HCT116 (cell line): Measurements from ENCODE around the gene LGR6. TPM values are rescaled to one million over a fixed set of nuclear protein-coding genes. Genes with fewer than 3 reads are reported as not detected.

Experiments used
- ATAC-seq: fragments of 200-7000 bp; cut with Tn5 transposase; 2 replicates; pipeline ENCODE4 v1.9.1; 2020; ENCODE audit warnings: mild to moderate bottlenecking, moderate library complexity
- BruUV-seq: library from RNA; stranded (reverse); fragments of 400-500 nt; replicated peaks from 2 replicates; lab custom pipeline; 2021; lab: Mats Ljungman, UMichigan
- CTCF ChIA-PET: fragments of 300-600 bp; sonication (Branson Sonifier 250); formaldehyde crosslinking; loops from one replicate; lab custom pipeline; 2021; ENCODE audit warnings: antibody characterized with exemption; lab: Charles Lee
- POLR2A ChIA-PET: fragments of 300-600, 350-600 bp; sonication (Branson Sonifier 250); formaldehyde crosslinking; loops from one replicate; lab custom pipeline; 2021; ENCODE audit warnings: antibody characterized with exemption; lab: Charles Lee
- RAD21 ChIA-PET, 2 experiments: fragments of 300-600 bp; sonication (Branson Sonifier 250); formaldehyde crosslinking; loops; one replicate each; lab custom pipeline; 2023; ENCODE audit warnings: low total read pairs in 2 of 2; ENCODE audit not compliant: uncharacterized antibody in 2 of 2, unreplicated experiment in 2 of 2, low non-redundant PET in 1 of 2; lab: Charles Lee
- DNase-seq: peaks from one replicate; pipeline ENCODE4 v3.0.0-alpha.2; 2010; ENCODE audit warnings: low read depth, low spot score
- H2AFZ ChIP-seq: fragments of 200-600 bp; shearing (Covaris generic), sonication (generic); 2 replicates; pipeline ENCODE4 v1.6.1; 2017; ENCODE audit warnings: low read depth, mixed run types, mixed read lengths, antibody characterized with exemption, low read length; ENCODE audit not compliant: poor library complexity, severe bottlenecking
- H3K27ac ChIP-seq: 2 replicates; pipeline ENCODE4 v1.5.1; 2012; ENCODE audit warnings: low read depth, low read length
- H3K27me3 ChIP-seq: fragments of 200-600 bp; sonication (generic); 2 replicates; pipeline ENCODE4 v1.6.1; 2016; ENCODE audit warnings: mixed run types, low read length, mixed read lengths; ENCODE audit not compliant: insufficient read depth
- H3K36me3 ChIP-seq, 2 experiments: fragments of 200-500 bp in 1 of 2; fragments of 200-600 bp in 1 of 2; sonication (Bioruptor generic) in 1 of 2; sonication (generic) in 1 of 2; 2 replicates each; pipeline versions ENCODE4 v1.5.1 to v1.6.1; 2014 to 2016; ENCODE audit warnings: low read length in 2 of 2, inconsistent platforms in 1 of 2, mixed read lengths in 1 of 2, mixed run types in 1 of 2; ENCODE audit not compliant: insufficient read depth in 2 of 2, control insufficient read depth in 1 of 2
- H3K4me1 ChIP-seq, 2 experiments: fragments of 200-600 bp in 1 of 2; sonication (generic) in 1 of 2; 2 replicates each; pipeline versions ENCODE4 v1.5.1 to v1.6.1; 2012 to 2017; ENCODE audit warnings: low read length in 2 of 2, inconsistent platforms in 1 of 2, mild to moderate bottlenecking in 1 of 2, mixed read lengths in 1 of 2, mixed run types in 1 of 2, moderate library complexity in 1 of 2; ENCODE audit not compliant: insufficient read depth in 2 of 2, control insufficient read depth in 1 of 2
- H3K4me2 ChIP-seq: fragments of 200-600 bp; sonication (generic); 2 replicates; pipeline ENCODE4 v1.6.1; 2017; ENCODE audit warnings: mixed run types, low read length, mixed read lengths
- H3K4me3 ChIP-seq, 2 experiments: fragments of 200-600 bp in 1 of 2; sonication (generic) in 1 of 2; replicated peaks in 1 of 2; 2 replicates each; pipeline ENCODE4 v1.5.1; 2011 to 2016; ENCODE audit warnings: low read length in 2 of 2, control low read depth in 1 of 2, low read depth in 1 of 2, mild to moderate bottlenecking in 1 of 2, mixed read lengths in 1 of 2, mixed run types in 1 of 2
- H3K79me2 ChIP-seq: fragments of 200-600 bp; sonication (generic); 2 replicates; pipeline ENCODE4 v1.6.1; 2017; ENCODE audit warnings: mild to moderate bottlenecking, mixed run types, low read length, moderate library complexity, mixed read lengths; ENCODE audit not compliant: insufficient read depth
- H3K9ac ChIP-seq: fragments of 200-600 bp; sonication (generic); 2 replicates; pipeline ENCODE4 v1.6.1; 2016; ENCODE audit warnings: low read length, mixed read lengths
- H3K9me2 ChIP-seq: fragments of 200-600 bp; sonication (generic), shearing (Covaris generic); 2 replicates; pipeline ENCODE4 v1.6.1; 2017; ENCODE audit warnings: mixed run types, mild to moderate bottlenecking, moderate library complexity; ENCODE audit not compliant: insufficient read depth
- H3K9me3 ChIP-seq, 2 experiments: fragments of 200-500 bp in 1 of 2; fragments of 200-600 bp in 1 of 2; sonication (Bioruptor generic) in 1 of 2; sonication (generic) in 1 of 2; 2 replicates each; pipeline ENCODE4 v1.6.1; 2014 to 2017; ENCODE audit warnings: low read length in 2 of 2, mixed read lengths in 2 of 2, inconsistent platforms in 1 of 2, low read depth in 1 of 2, mild to moderate bottlenecking in 1 of 2, mixed run types in 1 of 2, moderate library complexity in 1 of 2; ENCODE audit not compliant: control insufficient read depth in 1 of 2, insufficient read depth in 1 of 2
- H4K20me1 ChIP-seq: fragments of 200-600 bp; sonication (generic), shearing (Covaris generic); 2 replicates; pipeline ENCODE4 v1.6.1; 2017; ENCODE audit warnings: mixed run types, mild to moderate bottlenecking, moderate library complexity; ENCODE audit not compliant: insufficient read depth
- CTCF ChIP-seq, 3 experiments: fragments of 200-600 bp in 1 of 3; sonication (generic) in 1 of 3; IDR thresholded peaks in 2 of 3; conservative IDR thresholded peaks in 1 of 3; 2 replicates each; pipeline ENCODE4 v1.5.1; 2012 to 2017; ENCODE audit warnings: low read depth in 2 of 3, low read length in 2 of 3, antibody characterized with exemption in 1 of 3, borderline replicate concordance in 1 of 3, control low read depth in 1 of 3, mild to moderate bottlenecking in 1 of 3, mixed read lengths in 1 of 3, mixed run types in 1 of 3, moderate library complexity in 1 of 3; ENCODE audit not compliant: insufficient read depth in 1 of 3
- EZH2 ChIP-seq: fragments of 200-600 bp; sonication (generic); IDR thresholded peaks from 2 replicates; pipeline ENCODE4 v1.6.1; 2017; ENCODE audit warnings: antibody characterized with exemption, mixed run types
- FOSL1 ChIP-seq: IDR thresholded peaks from 2 replicates; pipeline ENCODE4 v1.6.1; 2012; ENCODE audit warnings: low read depth
- SIN3A ChIP-seq: IDR thresholded peaks from 2 replicates; pipeline ENCODE4 v1.6.1; 2012; ENCODE audit warnings: low read depth
- SRF ChIP-seq: IDR thresholded peaks from 2 replicates; pipeline ENCODE4 v1.6.1; 2012; ENCODE audit warnings: low read depth
- YY1 ChIP-seq: IDR thresholded peaks from 2 replicates; pipeline ENCODE4 v1.6.1; 2011; ENCODE audit warnings: low read length, low read depth, moderate library complexity, mild to moderate bottlenecking; ENCODE audit not compliant: insufficient replicate concordance; ENCODE audit errors: extremely low read depth
- intact Hi-C: fragments of 100-400 bp; cut with micrococcal nuclease; formaldehyde crosslinking; loops from 2 replicates; pipeline ENCODE4 v1.10.0; 2022
- total RNA-seq: library from RNA; stranded (reverse); gene quantifications from one replicate; pipeline ENCODE4 v1.2.1, GENCODE V29; 2021; ENCODE audit not compliant: unreplicated experiment

LGR6 gene
- total RNA-seq, 1 experiment from 2014 or later, result 0.20 TPM

DNA sequence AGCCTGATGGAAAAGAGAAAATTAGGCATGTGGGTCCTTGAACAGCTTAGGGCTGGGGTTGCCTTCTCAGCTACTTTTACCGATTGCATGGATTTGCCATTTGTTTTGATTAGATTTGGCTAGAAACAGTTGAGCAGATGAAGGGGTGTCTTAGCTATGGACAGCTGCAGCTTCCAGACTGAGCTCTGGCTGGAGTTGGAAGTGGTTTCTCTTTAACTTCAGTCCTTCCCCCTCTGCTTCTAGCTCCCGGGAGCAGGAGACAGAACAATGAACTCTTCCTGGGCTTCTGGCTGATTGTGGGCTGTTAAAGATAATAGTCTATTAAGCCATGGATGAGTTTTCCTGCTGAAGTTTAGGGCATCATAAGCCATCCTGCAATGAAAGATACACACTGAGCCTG is 97.4 kb downstream of the LGR6 start:
- ChIA-PET RAD21 (no interaction called here), POLR2A (no interaction called here), CTCF (no interaction called here)
- Histone ChIP-seq H3K4me3 (no peak overlapping the region), H3K9ac (no peak overlapping the region), H3K36me3 (no peaks in the 10 kb centered on the region), H3K4me1 (peaks cover 2 to 9% of the 10 kb centered on the region in 2 experiments; a peak in 2 of 4 replicates), H3K79me2 (no peaks in the 10 kb centered on the region), H3K4me2 (no peak overlapping the region), H3K27me3 (peaks cover 45% of the 10 kb centered on the region; the same call in 1 of the 2 replicates), H3K27ac (no peak overlapping the region), H3K9me3 (no peaks in the 10 kb centered on the region; a peak in 1 of 4 replicates), H3K9me2 (no peaks in the 10 kb centered on the region), H4K20me1 (no peaks in the 10 kb centered on the region), H2AFZ (no peak overlapping the region)
- DNase-seq (no peak), ATAC-seq (no peak)
- TF ChIP-seq FOSL1, result no peak
- no peak for TF ChIP-seq SRF
- TF ChIP-seq SIN3A, result no peak
- no peak for TF ChIP-seq YY1
- no peak for TF ChIP-seq CTCF (IDR thresholded peaks at IDR 0.05 in 2 of 3, conservative IDR thresholded peaks at IDR 0.05 in 1 of 3; ENCODE audit: borderline replicate concordance in 1 of 3, insufficient read depth in 1 of 3, low read depth in 2 of 3, low read length in 2 of 3)
- TF ChIP-seq EZH2, result no peak
- no TSS peak for BruUV-seq
- intact Hi-C loops, result no loop called here
